Parietal lobe (tissue), 2 donors: Measurements from ENCODE around the gene KRT3. TPM values are rescaled to one million over a fixed set of nuclear protein-coding genes. Genes with fewer than 3 reads are reported as not detected.

Experiments used
- small RNA-seq: library from RNA; depleted of rRNA; stranded (forward); fragments of <200 nt; gene quantifications from one replicate; pipeline ENCODE3, GENCODE V24; 2014; ENCODE audit warnings: low replicate concordance
- total RNA-seq: library from RNA; depleted of rRNA; stranded (reverse); fragments of >200 nt; gene quantifications from one replicate; pipeline ENCODE4 v1.2.3, GENCODE V29; 2014

Gene KRT3
- total RNA-seq = not detected

DNA sequence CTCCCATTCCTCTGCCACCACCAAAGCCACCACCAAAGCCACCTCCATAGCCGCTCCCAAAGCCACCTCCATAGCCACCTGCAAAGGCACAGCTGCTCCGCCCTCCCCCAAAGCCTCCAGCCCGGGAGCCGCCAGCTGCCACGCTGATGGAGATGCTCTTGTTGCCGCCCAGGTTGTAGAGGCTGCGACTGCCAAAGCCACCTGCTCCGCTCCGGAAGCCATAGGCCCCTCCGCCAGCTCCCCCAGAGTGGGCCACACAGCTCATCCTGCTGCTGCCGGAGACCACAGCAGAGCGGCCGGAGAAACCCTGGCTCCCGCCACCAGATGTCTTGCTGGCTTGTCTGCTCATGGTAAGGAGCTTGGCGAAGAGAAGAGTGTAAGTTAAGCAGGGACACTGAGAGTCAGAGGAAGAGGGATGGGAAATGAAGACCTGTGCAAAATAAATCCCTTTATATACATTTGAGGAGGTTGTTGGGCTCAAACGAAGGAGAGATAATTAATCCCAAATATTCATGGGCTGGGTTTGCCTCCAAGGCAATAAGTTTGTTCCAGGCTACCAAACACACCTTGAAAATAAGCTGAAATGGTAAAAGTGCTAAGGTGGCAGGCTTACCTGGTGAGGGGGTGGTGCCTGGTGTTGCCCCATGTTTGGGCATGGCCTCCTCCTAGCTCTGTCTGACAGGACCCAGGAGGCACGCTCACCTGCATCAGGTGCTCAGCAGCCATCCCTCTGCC lies at the start of gene KRT3:
KRT3 (minus strand) TSS at position 424 of the 735 bp plus-strand sequence; CDS start at position 349, 75 bp downstream.

GRCh38 chr12:52833922-52834726 lies 38.2 kb upstream of the KRT3 start, which contains the start of gene KRT79:
TSS of gene KRT79 (minus strand) at chr12:52834311. CDS start at chr12:52834260, 51 bp downstream.

DNA sequence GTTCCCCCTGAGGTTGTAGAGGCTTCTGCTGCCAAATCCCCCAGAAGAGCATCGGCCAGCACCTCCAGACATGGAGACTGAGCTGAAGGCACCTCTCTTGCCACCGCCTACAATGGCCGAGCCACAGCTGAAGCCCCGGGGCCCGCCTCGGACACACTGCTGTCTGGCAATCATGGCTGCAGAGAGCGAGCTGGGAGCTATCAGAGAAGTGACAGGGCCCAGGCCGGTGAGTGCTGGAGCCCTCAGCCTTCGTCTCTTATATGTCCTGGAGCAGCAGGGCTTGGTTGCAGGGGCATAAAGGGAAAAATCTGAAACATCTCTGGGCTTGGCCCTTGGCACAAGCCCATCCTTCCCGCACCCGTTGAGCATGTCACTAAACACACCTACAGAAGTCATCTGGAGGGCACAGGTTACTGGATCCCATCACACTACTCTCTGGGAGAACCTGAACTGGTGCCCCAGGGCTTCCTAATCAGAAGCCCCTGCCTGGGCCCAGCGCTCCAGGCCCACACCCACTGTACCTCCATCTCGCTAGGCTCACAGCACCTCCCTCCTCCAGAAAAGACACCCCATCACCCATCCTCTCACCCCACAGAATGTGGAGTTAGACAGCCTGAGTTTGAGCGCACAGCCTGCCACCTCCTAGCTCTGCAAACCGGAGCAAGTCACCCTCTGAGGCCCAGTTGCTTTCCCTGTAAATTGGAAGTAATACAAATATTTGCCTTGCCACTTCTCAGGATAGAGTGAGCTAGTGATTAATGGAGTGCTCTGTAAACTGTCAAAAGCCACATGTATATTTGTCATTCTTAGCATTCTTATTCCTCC lies 18.2 kb upstream of the KRT3 start, which contains the start of gene KRT4:
KRT4 (minus strand) TSS at position 232 of the 825 bp plus-strand sequence; CDS start at position 174, 58 bp downstream.

GRCh38 chr12:52776913-52777395 lies 19.0 kb downstream of the KRT3 start, which contains the start of gene KRT76:
TSS of gene KRT76 (minus strand) at chr12:52777345. CDS start at chr12:52777291, 54 bp downstream.

Small RNA genes within 50 kb of the gene (small RNA-seq; reads per million reads assigned to genes)
- gene AC107016.2 = not detected

Other genes starting within 250 kb of the KRT3 start
- not detected for gene KRT71, start 243.0 kb downstream of the KRT3 start, total RNA-seq
- gene KRT74, start 222.3 kb downstream of the KRT3 start, total RNA-seq = not detected
- gene KRT72, start 194.7 kb downstream of the KRT3 start, total RNA-seq = not detected
- not detected for gene KRT73, start 177.6 kb downstream of the KRT3 start, total RNA-seq
- not detected for gene KRT2, start 143.9 kb downstream of the KRT3 start, total RNA-seq
- 0.31 TPM for gene KRT1, start 115.7 kb downstream of the KRT3 start, total RNA-seq
- gene KRT77, start 92.6 kb downstream of the KRT3 start, total RNA-seq = not detected
- not detected for gene KRT76, start 18.8 kb downstream of the KRT3 start, total RNA-seq
- gene KRT4, start 18.0 kb upstream of the KRT3 start, total RNA-seq = not detected
- gene KRT79, start 38.2 kb upstream of the KRT3 start, total RNA-seq = not detected
- not detected for gene KRT78, start 52.9 kb upstream of the KRT3 start, total RNA-seq
- gene KRT8, start 109.0 kb upstream of the KRT3 start, total RNA-seq = not detected
- 1.3 TPM for gene KRT18, start 153.0 kb upstream of the KRT3 start, total RNA-seq
- 763 TPM for gene EIF4B, start 210.3 kb upstream of the KRT3 start, total RNA-seq